Measurements from ENCODE around the gene SBF2.
A peak's percentile ranks its signal among the peaks of the same experiment; 100 is the strongest.

SBF2 gene

DNA sequence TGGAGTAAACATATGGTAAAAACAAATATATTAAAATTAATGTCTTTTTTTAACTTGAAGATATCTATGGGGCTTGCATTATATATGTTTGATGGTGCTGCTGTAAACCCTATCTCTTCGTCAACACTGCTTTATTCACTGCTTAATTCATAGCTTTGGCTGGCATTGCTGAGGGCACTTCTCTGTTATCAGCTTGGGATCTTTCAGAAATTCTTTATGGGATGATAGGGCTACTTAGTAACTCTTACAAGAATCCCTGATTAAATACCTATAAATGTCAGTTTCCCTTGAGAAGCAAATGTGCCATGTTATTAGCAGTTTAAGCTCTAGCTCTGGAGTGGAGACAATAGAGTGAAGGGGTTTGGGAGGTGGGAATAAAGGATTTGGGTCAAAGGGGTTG, 517.8 kb downstream of the SBF2 start:
- no peak for ATAC-seq (ENCODE audit: low read depth)
- TF ChIP-seq, protein P1, sequence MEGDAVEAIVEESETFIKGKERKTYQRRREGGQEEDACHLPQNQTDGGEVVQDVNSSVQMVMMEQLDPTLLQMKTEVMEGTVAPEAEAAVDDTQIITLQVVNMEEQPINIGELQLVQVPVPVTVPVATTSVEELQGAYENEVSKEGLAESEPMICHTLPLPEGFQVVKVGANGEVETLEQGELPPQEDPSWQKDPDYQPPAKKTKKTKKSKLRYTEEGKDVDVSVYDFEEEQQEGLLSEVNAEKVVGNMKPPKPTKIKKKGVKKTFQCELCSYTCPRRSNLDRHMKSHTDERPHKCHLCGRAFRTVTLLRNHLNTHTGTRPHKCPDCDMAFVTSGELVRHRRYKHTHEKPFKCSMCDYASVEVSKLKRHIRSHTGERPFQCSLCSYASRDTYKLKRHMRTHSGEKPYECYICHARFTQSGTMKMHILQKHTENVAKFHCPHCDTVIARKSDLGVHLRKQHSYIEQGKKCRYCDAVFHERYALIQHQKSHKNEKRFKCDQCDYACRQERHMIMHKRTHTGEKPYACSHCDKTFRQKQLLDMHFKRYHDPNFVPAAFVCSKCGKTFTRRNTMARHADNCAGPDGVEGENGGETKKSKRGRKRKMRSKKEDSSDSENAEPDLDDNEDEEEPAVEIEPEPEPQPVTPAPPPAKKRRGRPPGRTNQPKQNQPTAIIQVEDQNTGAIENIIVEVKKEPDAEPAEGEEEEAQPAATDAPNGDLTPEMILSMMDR (IDR thresholded peaks at IDR 0.05; ENCODE audit: poor library complexity, severe bottlenecking): no peak
- H3K4me3 ChIP-seq (ENCODE audit: severe bottlenecking): no peak overlapping the region

DNA sequence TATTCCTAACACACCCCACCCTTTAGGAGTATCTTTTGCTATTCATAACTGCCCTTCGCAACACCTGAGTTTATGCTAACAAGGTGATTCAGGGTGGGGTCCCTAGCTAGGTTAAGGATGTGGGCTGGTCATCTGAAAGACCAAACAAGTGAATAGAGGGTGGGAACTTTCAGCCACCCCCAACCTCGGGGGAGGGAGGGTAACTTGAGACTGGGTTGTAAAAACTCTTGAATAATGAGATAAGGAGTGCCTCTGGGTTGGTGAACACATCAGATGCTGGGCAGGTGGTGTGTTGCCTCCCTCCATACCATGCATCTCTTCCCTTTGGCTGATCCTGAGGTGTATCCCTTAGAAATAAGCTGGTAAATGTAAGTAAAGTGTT, 518.6 kb downstream of the SBF2 start:
- no peak for DNase-seq (ENCODE audit: low spot score)
- peaks cover 20% of the 10 kb centered on the region for H3K36me3 ChIP-seq (ENCODE audit: low read depth)
- H3K4me1 ChIP-seq (ENCODE audit: insufficient read depth, poor library complexity, severe bottlenecking): peaks cover 11% of the 10 kb centered on the region
- H3K9me3 ChIP-seq (ENCODE audit: severe bottlenecking): no peaks in the 10 kb centered on the region
- no peaks in the 10 kb centered on the region for H3K27me3 ChIP-seq (ENCODE audit: insufficient read depth, poor library complexity, severe bottlenecking)
- ATAC-seq (ENCODE audit: low read depth): 0 out of 3 replicates have a peak, but pooled peaks have one; percentile 17
- TF ChIP-seq, protein P1 (IDR thresholded peaks at IDR 0.05; ENCODE audit: poor library complexity, severe bottlenecking): no peak
- H3K27ac ChIP-seq (ENCODE audit: poor library complexity, severe bottlenecking): peak overlapping the region; percentile 24
- H3K4me3 ChIP-seq (ENCODE audit: severe bottlenecking): no peak overlapping the region

More for the DNA sequence above, 517.8 kb downstream of the SBF2 start:
- Histone ChIP-seq H3K4me1 (ENCODE audit: insufficient read depth, poor library complexity, severe bottlenecking) (peaks cover 11% of the 10 kb centered on the region), H3K27ac (ENCODE audit: poor library complexity, severe bottlenecking) (no peak overlapping the region), H3K27me3 (ENCODE audit: insufficient read depth, poor library complexity, severe bottlenecking) (no peaks in the 10 kb centered on the region), H3K9me3 (ENCODE audit: severe bottlenecking) (no peaks in the 10 kb centered on the region), H3K36me3 (ENCODE audit: low read depth) (peaks cover 28% of the 10 kb centered on the region)
- no peak for DNase-seq (ENCODE audit: low spot score)

- Histone ChIP-seq H3K27me3 (ENCODE audit: insufficient read depth, poor library complexity, severe bottlenecking) (no peaks in the 10 kb centered on the region), H3K27ac (ENCODE audit: poor library complexity, severe bottlenecking) (peak overlapping the region; percentile 24), H3K4me3 (ENCODE audit: severe bottlenecking) (no peak overlapping the region), H3K9me3 (ENCODE audit: severe bottlenecking) (no peaks in the 10 kb centered on the region), H3K4me1 (ENCODE audit: insufficient read depth, poor library complexity, severe bottlenecking) (peaks cover 11% of the 10 kb centered on the region), H3K36me3 (ENCODE audit: low read depth) (peaks cover 14% of the 10 kb centered on the region)
- TF ChIP-seq, protein P1 (IDR thresholded peaks at IDR 0.05; ENCODE audit: poor library complexity, severe bottlenecking): no peak
- DNase-seq (ENCODE audit: low spot score) (no peak), ATAC-seq (ENCODE audit: low read depth) (peak; percentile 87)
These were observed 519.2 kb downstream of the SBF2 start for GRCh38 chr11:9774591-9775397.

GRCh38 chr11:9774109-9774508, 519.9 kb downstream of the SBF2 start:
- H3K27me3 ChIP-seq (ENCODE audit: insufficient read depth, poor library complexity, severe bottlenecking): no peaks in the 10 kb centered on the region
- ATAC-seq (ENCODE audit: low read depth) (no peak), DNase-seq (ENCODE audit: low spot score) (no peak)
- peaks cover 11% of the 10 kb centered on the region for H3K4me1 ChIP-seq (ENCODE audit: insufficient read depth, poor library complexity, severe bottlenecking)
- H3K27ac ChIP-seq (ENCODE audit: poor library complexity, severe bottlenecking): no peak overlapping the region
- peaks cover 7% of the 10 kb centered on the region for H3K36me3 ChIP-seq (ENCODE audit: low read depth)
- H3K9me3 ChIP-seq (ENCODE audit: severe bottlenecking): no peaks in the 10 kb centered on the region
- TF ChIP-seq, protein P1 (IDR thresholded peaks at IDR 0.05; ENCODE audit: poor library complexity, severe bottlenecking): no peak
- no peak overlapping the region for H3K4me3 ChIP-seq (ENCODE audit: severe bottlenecking)

DNA sequence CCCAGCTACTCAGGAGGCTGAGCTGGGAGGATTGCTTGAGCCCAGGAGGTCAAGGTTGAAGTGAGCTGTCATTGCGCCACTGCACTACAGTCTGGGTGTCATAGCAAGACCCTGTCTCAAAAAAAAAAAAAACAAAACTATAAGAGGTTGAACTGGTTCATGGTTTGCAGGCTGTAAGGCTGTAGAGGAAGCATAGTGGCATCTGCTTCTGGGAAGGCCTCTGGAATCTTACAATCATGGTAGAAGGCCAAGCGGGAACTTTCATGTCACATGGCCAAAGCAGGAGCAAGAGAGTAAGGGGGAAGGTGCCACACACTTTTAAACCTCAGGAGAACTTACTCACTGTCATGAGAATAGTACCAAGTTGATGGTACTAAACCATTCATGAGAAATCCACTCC, 520.5 kb downstream of the SBF2 start:
- Histone ChIP-seq H3K9me3 (ENCODE audit: severe bottlenecking) (no peaks in the 10 kb centered on the region), H3K4me1 (ENCODE audit: insufficient read depth, poor library complexity, severe bottlenecking) (peaks cover 11% of the 10 kb centered on the region), H3K27me3 (ENCODE audit: insufficient read depth, poor library complexity, severe bottlenecking) (no peaks in the 10 kb centered on the region), H3K27ac (ENCODE audit: poor library complexity, severe bottlenecking) (no peak overlapping the region), H3K36me3 (ENCODE audit: low read depth) (0 out of 2 replicates have a peak, but pooled peaks cover 1% of the 10 kb centered on the region), H3K4me3 (ENCODE audit: severe bottlenecking) (no peak overlapping the region)
- ATAC-seq (ENCODE audit: low read depth): no peak
- no peak for DNase-seq (ENCODE audit: low spot score)
- TF ChIP-seq, protein P1 (IDR thresholded peaks at IDR 0.05; ENCODE audit: poor library complexity, severe bottlenecking): no peak
